Measurements from ENCODE around the gene TGFB2.

Gene TGFB2

GRCh38 chr1:218461351-218461750 lies 116.2 kb downstream of the TGFB2 start:
- DNase-seq (ENCODE audit: low read depth) = no peak
- TF ChIP-seq CTCF (IDR thresholded peaks at IDR 0.05; ENCODE audit: low read depth, low read length, missing control alignments) = no peak
- in situ Hi-C loops (cut with HindIII; ENCODE audit: low sequenced_read_pairs) = no loop called here
- no peak overlapping the region for H3K4me3 ChIP-seq (ENCODE audit: low read depth, low read length)

DNA sequence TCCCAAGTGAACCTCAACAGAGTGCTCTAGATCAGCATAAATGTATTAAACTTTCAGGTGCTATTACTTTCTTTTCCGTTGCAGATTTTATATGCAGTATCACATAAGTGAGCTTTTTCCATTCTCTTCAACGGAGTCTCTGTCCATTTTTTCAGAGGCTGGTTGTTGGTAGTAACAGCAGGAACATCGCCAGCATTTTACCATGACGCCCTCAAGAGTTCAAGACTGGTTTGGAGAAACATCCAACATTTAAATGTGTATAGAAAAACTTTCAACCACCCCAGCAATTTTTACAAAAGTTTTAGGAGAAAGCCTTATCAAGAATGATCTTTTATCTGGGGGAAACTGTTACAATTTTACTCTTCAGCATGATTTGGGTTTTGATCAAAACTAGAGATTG lies 117.0 kb downstream of the TGFB2 start:
- no peak for TF ChIP-seq CTCF (IDR thresholded peaks at IDR 0.05; ENCODE audit: low read depth, low read length, missing control alignments)
- H3K4me3 ChIP-seq (ENCODE audit: low read depth, low read length) = no peak overlapping the region
- in situ Hi-C loops (cut with HindIII; ENCODE audit: low sequenced_read_pairs) = no loop called here
- no peak for DNase-seq (ENCODE audit: low read depth)

DNA sequence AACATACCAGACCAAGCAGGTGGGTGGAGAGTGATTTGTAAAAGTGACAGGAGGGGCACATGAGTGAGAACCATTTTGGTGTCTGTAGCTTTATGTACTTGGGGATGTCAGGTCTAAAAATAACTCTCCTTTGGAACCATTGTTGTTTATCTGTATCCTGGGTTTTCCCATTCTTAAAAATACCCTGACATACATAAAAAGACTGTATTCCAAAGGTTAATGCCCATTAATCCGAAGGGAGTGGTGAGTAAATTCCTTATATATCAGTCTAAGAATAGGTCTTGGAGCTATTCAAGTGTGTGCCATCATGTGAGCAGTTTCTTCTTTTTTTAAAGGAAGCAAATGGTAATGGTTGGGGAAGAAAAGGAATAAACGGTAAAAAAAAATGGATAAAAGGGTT lies 117.5 kb downstream of the TGFB2 start:
- no peak for TF ChIP-seq CTCF (IDR thresholded peaks at IDR 0.05; ENCODE audit: low read depth, low read length, missing control alignments)
- in situ Hi-C loops (cut with HindIII; ENCODE audit: low sequenced_read_pairs) = no loop called here
- H3K4me3 ChIP-seq (ENCODE audit: low read depth, low read length) = no peak overlapping the region
- DNase-seq (ENCODE audit: low read depth) = no peak

- in situ Hi-C loops (cut with HindIII; ENCODE audit: low sequenced_read_pairs) = no loop called here
- no peak for TF ChIP-seq CTCF (IDR thresholded peaks at IDR 0.05; ENCODE audit: low read depth, low read length, missing control alignments)
- DNase-seq (ENCODE audit: low read depth) = no peak
- H3K4me3 ChIP-seq (ENCODE audit: low read depth, low read length) = no peak overlapping the region
These were observed 118.3 kb downstream of the TGFB2 start for GRCh38 chr1:218463194-218464156.

DNA sequence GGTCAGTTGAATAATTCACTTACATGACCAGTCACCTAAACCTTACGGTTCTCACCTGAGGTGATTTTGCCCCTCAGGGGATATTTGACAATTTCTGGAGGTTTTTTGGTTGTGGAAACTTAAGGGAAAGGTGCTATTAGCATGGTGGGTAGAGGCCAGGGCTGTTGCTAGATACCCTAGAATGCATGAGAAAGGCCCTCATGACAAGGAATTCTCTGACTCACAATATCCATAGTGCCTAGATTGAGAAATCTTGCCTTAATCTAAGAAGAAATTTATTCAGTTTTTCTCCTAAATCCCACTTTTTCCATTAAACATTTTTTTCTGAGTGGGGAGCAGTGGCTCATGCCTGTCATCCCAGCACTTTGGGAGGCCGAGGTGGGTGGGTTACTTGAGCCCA lies 119.7 kb downstream of the TGFB2 start:
- no peak overlapping the region for H3K4me3 ChIP-seq (ENCODE audit: low read depth, low read length)
- in situ Hi-C loops (cut with HindIII; ENCODE audit: low sequenced_read_pairs) = no loop called here
- no peak for DNase-seq (ENCODE audit: low read depth)
- no peak for TF ChIP-seq CTCF (IDR thresholded peaks at IDR 0.05; ENCODE audit: low read depth, low read length, missing control alignments)

- in situ Hi-C loops (cut with HindIII; ENCODE audit: low sequenced_read_pairs) = no loop called here
- DNase-seq (ENCODE audit: low read depth) = no peak
- TF ChIP-seq CTCF (IDR thresholded peaks at IDR 0.05; ENCODE audit: low read depth, low read length, missing control alignments) = no peak
- no peak overlapping the region for H3K4me3 ChIP-seq (ENCODE audit: low read depth, low read length)
These were observed 121.3 kb downstream of the TGFB2 start for GRCh38 chr1:218466341-218467010.
